GM12878 (cell line): ENCODE data around the gene TBC1D2B. TPM values are rescaled to one million over a fixed set of nuclear protein-coding genes. Genes with fewer than 3 reads are reported as not detected.

Source experiments
- ATAC-seq: fragments of 200-7000 bp; cut with Tn5 transposase; 3 replicates; pipeline ENCODE4 v1.9.1; 2020; ENCODE audit warnings: mild to moderate bottlenecking, moderate library complexity
- BruUV-seq: library from RNA; stranded (reverse); fragments of 400-500 nt; replicated peaks from 2 replicates; lab custom pipeline; 2021; lab: Mats Ljungman, UMichigan
- CTCF ChIA-PET: fragments of 300-600 bp; sonication (Branson Sonifier 250); formaldehyde crosslinking; extraction: SDS; loops from one replicate; lab custom pipeline; 2021; ENCODE audit warnings: inconsistent platforms; lab: Yijun Ruan, JAX
- POLR2A ChIA-PET: fragments of 350-600 bp; formaldehyde crosslinking; extraction: SDS; loops from one replicate; lab custom pipeline; 2021; ENCODE audit warnings: inconsistent platforms; lab: Charles Lee
- RAD21 ChIA-PET: fragments of 300-600 bp; sonication (Branson Sonifier 250); formaldehyde crosslinking; loops from one replicate; lab custom pipeline; 2023; ENCODE audit warnings: antibody characterized with exemption; ENCODE audit not compliant: unreplicated experiment; lab: Charles Lee
- SMC1A ChIA-PET: fragments of 300-600 bp; sonication (Branson Sonifier 250); formaldehyde crosslinking; loops from one replicate; lab custom pipeline; 2023; ENCODE audit not compliant: unreplicated experiment, uncharacterized antibody; lab: Charles Lee
- DNase-seq: peaks from one replicate; pipeline ENCODE4 v3.0.0-alpha.2; 2011; ENCODE audit warnings: low read depth, low spot score
- FAIRE-seq: peaks from 3 replicates; lab custom pipeline; 2011; peaks lifted over from hg19 to GRCh38; lab: Jason Lieb, UNC
- H2AFZ ChIP-seq: 2 replicates; pipeline ENCODE4 v1.6.0; 2011; ENCODE audit warnings: low read depth, low read length, control low read depth; ENCODE audit not compliant: control insufficient read depth
- H3K27ac ChIP-seq: 2 replicates; pipeline ENCODE4 v1.5.1; 2011; ENCODE audit warnings: control low read depth; ENCODE audit not compliant: control insufficient read depth, insufficient read depth
- H3K27me3 ChIP-seq, 2 experiments: replicated peaks in 1 of 2; 2 replicates each; pipeline versions ENCODE4 v1.6.0 to v1.6.1; 2011; ENCODE audit warnings: low read length in 1 of 2; ENCODE audit not compliant: control insufficient read depth in 2 of 2, insufficient read depth in 2 of 2
- H3K36me3 ChIP-seq, 2 experiments: 2 replicates each; pipeline ENCODE4 v1.5.1; 2011; ENCODE audit warnings: low read length in 1 of 2; ENCODE audit not compliant: control insufficient read depth in 2 of 2, insufficient read depth in 2 of 2
- H3K4me1 ChIP-seq: 2 replicates; pipeline ENCODE4 v1.6.1; 2011; ENCODE audit warnings: mild to moderate bottlenecking, low read length, moderate library complexity, mixed read lengths; ENCODE audit not compliant: control insufficient read depth, insufficient read depth
- H3K4me2 ChIP-seq: 2 replicates; pipeline ENCODE4 v1.6.0; 2011; ENCODE audit warnings: control low read depth; ENCODE audit not compliant: control insufficient read depth, insufficient read depth
- H3K4me3 ChIP-seq: fragments of 200-600 bp; sonication (generic); 2 replicates; pipeline ENCODE4 v1.5.1; 2016
- H3K79me2 ChIP-seq: 2 replicates; pipeline ENCODE4 v1.6.0; 2011; ENCODE audit warnings: low read length; ENCODE audit not compliant: control insufficient read depth, insufficient read depth
- H3K9ac ChIP-seq: 2 replicates; pipeline ENCODE4 v1.8.0; 2011; ENCODE audit warnings: low read length, control low read depth, mixed read lengths; ENCODE audit not compliant: control insufficient read depth, insufficient read depth
- H3K9me3 ChIP-seq: replicated peaks from 3 replicates; pipeline ENCODE4 v1.5.1; 2011; ENCODE audit warnings: mild to moderate bottlenecking, low read length; ENCODE audit not compliant: control insufficient read depth, insufficient read depth
- H4K20me1 ChIP-seq: 2 replicates; pipeline ENCODE4 v1.6.0; 2011; ENCODE audit not compliant: control insufficient read depth, insufficient read depth
- EP300 ChIP-seq, 2 experiments: fragments of 150-350 bp in 1 of 2; IDR thresholded peaks; 2 replicates each; pipeline ENCODE4 v1.6.1; 2011 to 2012; ENCODE audit warnings: low read depth in 2 of 2, low read length in 2 of 2, borderline replicate concordance in 1 of 2, improper control_type of control experiment in 1 of 2, inconsistent platforms in 1 of 2; ENCODE audit not compliant: control insufficient read depth in 1 of 2
- ETV6 ChIP-seq, 2 experiments: fragments of 450-650 bp in 1 of 2; IDR thresholded peaks in 1 of 2; conservative IDR thresholded peaks in 1 of 2; 2 replicates each; pipeline ENCODE4 v1.6.1; 2014; ENCODE audit warnings: antibody characterized with exemption in 1 of 2, borderline replicate concordance in 1 of 2, low read depth in 1 of 2, mild to moderate bottlenecking in 1 of 2, moderate library complexity in 1 of 2
- SREBF2 ChIP-seq: IDR thresholded peaks from 2 replicates; pipeline ENCODE4 v1.6.1; 2012; ENCODE audit warnings: mild to moderate bottlenecking, low read length
- WGBS: methylation state at CpG from one replicate; pipeline ENCODE4 v1.1.6; 2016; ENCODE audit warnings: low lambda C conversion rate; ENCODE audit not compliant: insufficient replicate concordance, insufficient coverage; ENCODE audit errors: missing lambda C conversion rate; 5-methylcytosine and 5-hydroxymethylcytosine counted together
- in situ Hi-C: fragments of 300-500 bp; cut with MboI; formaldehyde crosslinking; loops from 9 replicates; pipeline ENCODE4 v1.14.3; 2018; ENCODE audit warnings: mixed read lengths
- intact Hi-C: fragments of 100-400 bp; cut with micrococcal nuclease; formaldehyde crosslinking; loops from one replicate; pipeline ENCODE4 v1.14.2; 2022; ENCODE audit not compliant: unreplicated experiment
- polyA plus RNA-seq, 11 experiments: library from polyadenylated mRNA; depleted of rRNA in 4 of 11; unstranded in 6 of 11; stranded (reverse) in 5 of 11; fragments of >200 nt; fragmentation: Nextera tagmentation in 4 of 11; fragmentation: Illumina TruSeq in 1 of 11; extraction: Ambion mirVana in 4 of 11; extraction: Trizol in 1 of 11; gene quantifications; 1 replicate in 1 of 11; 2 replicates in 10 of 11; pipeline versions ENCODE4 v1.2.1 to v1.2.3, GENCODE V29; 2011 to 2016; ENCODE audit warnings: inconsistent platforms in 2 of 11, missing spikeins in 2 of 11, low read depth in 1 of 11
- total RNA-seq, 4 experiments: library from RNA; depleted of rRNA in 3 of 4; stranded (reverse); fragments of >200 nt in 3 of 4; fragmentation: Illumina TruSeq in 1 of 4; extraction: Trizol in 1 of 4; gene quantifications; 2 replicates each; pipeline versions ENCODE4 v1.2.1 to v1.2.3, GENCODE V29; 2013 to 2021

TBC1D2B gene
- total and polyA plus RNA-seq, 10 of the 15 experiments (the other 5 are each of a cell fraction or from before 2014, with no cell fraction given), result 1.3 to 53.4 (median 19.4) TPM

DNA sequence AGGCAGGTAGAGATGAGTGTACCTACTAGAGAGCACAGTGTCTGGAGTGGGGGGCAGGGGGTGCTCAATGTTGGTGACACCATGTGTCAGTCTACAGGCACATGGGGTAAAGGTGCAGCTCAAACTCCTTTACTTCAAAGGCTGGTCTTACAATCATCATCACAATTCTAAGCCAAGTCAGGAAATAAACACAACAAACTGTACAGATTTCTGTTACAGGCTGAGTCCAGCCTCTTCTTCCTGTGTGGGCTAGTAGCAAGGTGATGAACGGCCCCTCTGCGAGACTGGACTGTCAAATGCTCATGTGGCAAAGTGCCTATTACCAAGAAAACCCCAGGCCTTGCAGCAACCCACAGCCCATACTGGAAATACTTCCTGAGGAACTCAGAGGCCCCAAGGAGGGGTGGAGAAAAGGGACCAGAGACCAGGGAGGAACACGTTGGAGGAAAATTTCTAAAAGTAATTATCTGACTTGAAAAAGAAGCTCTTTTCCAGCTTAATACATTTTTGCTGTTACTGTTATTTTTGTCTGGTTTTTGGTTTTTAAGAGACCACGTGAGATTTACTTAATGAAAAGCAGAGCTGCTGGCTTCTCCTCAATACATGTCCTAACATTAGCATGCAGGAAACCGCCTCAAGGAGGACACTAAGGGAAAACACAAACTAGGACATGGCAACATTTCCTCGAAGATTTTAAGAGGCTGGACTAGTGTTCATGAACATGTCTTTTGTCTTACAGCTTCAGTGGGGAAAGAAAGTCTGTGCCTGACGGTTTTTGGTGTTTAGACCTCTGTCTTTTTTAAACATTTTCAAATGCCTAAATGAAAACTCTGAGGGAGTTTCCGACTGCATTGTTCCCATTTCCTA is 29.5 kb downstream of the TBC1D2B start:
- POLR2A ChIA-PET, result interaction anchor here (0.6 to 4.6 kb wide), 8 partner anchors 9 to 896 kb away, joined by 3 to 50 read pairs (median 4); no protein-coding TSS in a partner anchor
- H3K9ac ChIP-seq, result no peak overlapping the region
- RAD21 ChIA-PET, result interaction anchor here (0.7 to 2.7 kb wide), 12 partner anchors 9 to 60 kb away, joined by 3 to 10 read pairs (median 4); no protein-coding TSS in a partner anchor
- WGBS, result 92% methylated on average over 8 of the region's 8 CpGs
- no peaks in the 10 kb centered on the region for H3K9me3 ChIP-seq
- no peak overlapping the region; the same call in 1 of the 2 replicates for H3K4me2 ChIP-seq
- H3K36me3 ChIP-seq, result peaks cover 5 to 18% of the 10 kb centered on the region in 2 experiments
- SMC1A ChIA-PET, result interaction anchor here (1.2 to 14.4 kb wide), 6 partner anchors 12 to 82 kb away, joined by 3 to 305 read pairs (median 54); no protein-coding TSS in a partner anchor
- in situ Hi-C loops (no loop called here), intact Hi-C loops (no loop called here)
- CTCF ChIA-PET, result interaction anchor here (0.6 to 9.1 kb wide), 8 partner anchors 8 to 444 kb away, joined by 3 to 158 read pairs (median 8); partner anchors contain the start of gene TBC1D2B
- H3K4me1 ChIP-seq, result peaks cover 63% of the 10 kb centered on the region
- ATAC-seq, result no peak
- peak overlapping the region; percentile 60 for H3K27ac ChIP-seq
- H3K27me3 ChIP-seq, result no peaks in the 10 kb centered on the region
- H3K79me2 ChIP-seq, result peaks cover 20% of the 10 kb centered on the region
- no peak overlapping the region; the same call in 1 of the 2 replicates for H2AFZ ChIP-seq
- no peak overlapping the region for H3K4me3 ChIP-seq
- no TSS peak for BruUV-seq
- TF ChIP-seq SREBF2 (no peak), EP300 (IDR thresholded peaks at IDR 0.05; ENCODE audit: borderline replicate concordance in 1 of 2, control insufficient read depth in 1 of 2, low read depth in 2 of 2, low read length in 2 of 2) (0 out of 4 replicates have a peak, but pooled peaks of 1 of the 2 experiments have one; percentile 15), ETV6 (conservative IDR thresholded peaks at IDR 0.05 in 1 of 2, IDR thresholded peaks at IDR 0.05 in 1 of 2; ENCODE audit: borderline replicate concordance in 1 of 2, low read depth in 1 of 2) (0 out of 4 replicates have a peak, but pooled peaks of 1 of the 2 experiments have one; percentile 14)
- no peak for DNase-seq
- no peaks in the 10 kb centered on the region for H4K20me1 ChIP-seq
- FAIRE-seq, result no peak
